Uterus (tissue), 2 donors: ENCODE results near the gene OPALIN.

Experiments
- POLR2A ChIP-seq, 2 donors: fragments of 450-650 bp; IDR thresholded peaks; one replicate each; pipeline ENCODE4 v1.6.1; 2016; ENCODE audit warnings: antibody characterized with exemption in 2 of 2, mild to moderate bottlenecking in 1 of 2, moderate library complexity in 1 of 2
- TF ChIP-seq, protein P1 (sequence below), 4 experiments: fragments of 200-600 bp in 2 of 4; fragments of 450-650 bp in 2 of 4; sonication (generic) in 2 of 4; IDR thresholded peaks; one replicate each; pipeline ENCODE4 v1.5.1; 2016 to 2019; ENCODE audit warnings: antibody characterized with exemption in 4 of 4, mild to moderate bottlenecking in 2 of 4, moderate library complexity in 1 of 4

DNA sequence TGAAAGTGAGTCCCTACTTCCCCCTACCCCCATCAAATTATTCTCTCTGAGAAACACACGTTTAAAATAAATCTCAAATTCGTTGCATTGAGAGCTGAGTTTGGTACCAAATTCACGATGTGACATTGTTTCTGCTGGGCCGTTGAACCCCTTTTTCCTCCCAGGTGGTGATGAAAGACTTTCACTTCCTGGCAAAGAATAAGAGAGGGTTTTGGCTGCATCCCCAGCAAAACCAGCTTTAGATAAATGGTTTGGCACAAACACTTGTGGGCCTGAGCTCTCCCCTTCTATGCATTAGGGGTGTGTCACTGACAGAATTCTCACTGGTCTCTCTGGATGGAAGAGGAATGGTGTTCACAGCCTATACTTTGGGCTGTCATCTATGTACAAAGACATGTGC lies 63.3 kb downstream of the OPALIN start:
- TF ChIP-seq, protein P1, sequence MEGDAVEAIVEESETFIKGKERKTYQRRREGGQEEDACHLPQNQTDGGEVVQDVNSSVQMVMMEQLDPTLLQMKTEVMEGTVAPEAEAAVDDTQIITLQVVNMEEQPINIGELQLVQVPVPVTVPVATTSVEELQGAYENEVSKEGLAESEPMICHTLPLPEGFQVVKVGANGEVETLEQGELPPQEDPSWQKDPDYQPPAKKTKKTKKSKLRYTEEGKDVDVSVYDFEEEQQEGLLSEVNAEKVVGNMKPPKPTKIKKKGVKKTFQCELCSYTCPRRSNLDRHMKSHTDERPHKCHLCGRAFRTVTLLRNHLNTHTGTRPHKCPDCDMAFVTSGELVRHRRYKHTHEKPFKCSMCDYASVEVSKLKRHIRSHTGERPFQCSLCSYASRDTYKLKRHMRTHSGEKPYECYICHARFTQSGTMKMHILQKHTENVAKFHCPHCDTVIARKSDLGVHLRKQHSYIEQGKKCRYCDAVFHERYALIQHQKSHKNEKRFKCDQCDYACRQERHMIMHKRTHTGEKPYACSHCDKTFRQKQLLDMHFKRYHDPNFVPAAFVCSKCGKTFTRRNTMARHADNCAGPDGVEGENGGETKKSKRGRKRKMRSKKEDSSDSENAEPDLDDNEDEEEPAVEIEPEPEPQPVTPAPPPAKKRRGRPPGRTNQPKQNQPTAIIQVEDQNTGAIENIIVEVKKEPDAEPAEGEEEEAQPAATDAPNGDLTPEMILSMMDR (IDR thresholded peaks at IDR 0.05), result no peak
- TF ChIP-seq POLR2A (IDR thresholded peaks at IDR 0.05), result no peak
